Stimulated activated CD8-positive, alpha-beta memory T cell treated with anti-CD3 and anti-CD28 coated beads, Interleukin-15, amount 100 ng/mL, for 24 hours (primary cell): ENCODE results near the gene ATP1A2.

Source experiments
- DNase-seq: peaks from one replicate; pipeline ENCODE4 v3.0.0-alpha.2; 2020; ENCODE audit warnings: low read depth

The ATP1A2 gene

GRCh38 chr1:160115545-160116282 is at the start of gene ATP1A2:
Gene ATP1A2 (plus strand): TSS chr1:160115759. CDS start chr1:160115862, 103 bp downstream.
- DNase-seq, result no peak

DNA sequence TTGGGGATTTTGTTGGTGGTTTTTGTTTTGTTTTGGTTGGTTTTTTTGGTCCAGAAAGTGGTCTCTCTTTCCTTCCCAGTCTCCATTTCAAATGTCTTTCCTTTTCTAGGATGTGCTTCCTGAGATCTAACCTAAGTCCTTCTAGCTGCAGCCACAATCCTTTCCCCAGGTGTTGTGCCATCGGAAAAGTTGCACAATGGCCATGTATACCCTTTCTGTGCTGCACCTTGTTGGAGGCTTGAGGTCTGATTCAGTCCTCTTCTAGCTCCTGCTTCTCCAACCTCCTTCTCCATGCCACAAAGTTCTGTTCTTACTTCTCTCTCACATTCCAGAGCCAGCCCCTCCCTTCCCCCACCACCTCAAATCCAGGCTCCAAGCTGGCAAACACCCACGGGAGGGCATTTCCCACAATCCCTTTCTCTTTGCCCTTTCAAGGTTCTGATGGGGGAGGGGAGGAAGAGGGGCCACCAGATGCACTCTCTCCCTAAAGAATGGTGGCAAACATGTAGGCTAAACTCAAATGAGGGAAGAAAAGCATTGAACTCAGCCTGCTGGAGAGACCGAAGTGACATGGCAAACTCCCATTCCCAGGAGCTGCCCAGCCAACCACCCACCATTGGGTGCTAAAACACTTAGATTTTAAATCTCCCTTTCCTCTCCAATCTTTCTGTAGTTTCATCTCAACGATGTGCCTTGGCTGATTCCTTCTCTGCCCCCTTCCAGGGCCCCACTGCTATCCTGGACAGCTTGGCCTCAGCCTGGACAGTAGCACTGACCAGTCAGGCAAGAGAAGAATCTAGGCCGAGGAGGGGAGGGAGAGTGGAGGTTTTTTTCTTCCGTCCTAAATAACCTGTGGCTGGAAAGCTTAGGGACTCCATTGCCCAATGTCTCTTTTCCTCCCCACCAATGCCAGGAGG is 48.5 kb upstream of the ATP1A2 start:
- no peak for DNase-seq

DNA sequence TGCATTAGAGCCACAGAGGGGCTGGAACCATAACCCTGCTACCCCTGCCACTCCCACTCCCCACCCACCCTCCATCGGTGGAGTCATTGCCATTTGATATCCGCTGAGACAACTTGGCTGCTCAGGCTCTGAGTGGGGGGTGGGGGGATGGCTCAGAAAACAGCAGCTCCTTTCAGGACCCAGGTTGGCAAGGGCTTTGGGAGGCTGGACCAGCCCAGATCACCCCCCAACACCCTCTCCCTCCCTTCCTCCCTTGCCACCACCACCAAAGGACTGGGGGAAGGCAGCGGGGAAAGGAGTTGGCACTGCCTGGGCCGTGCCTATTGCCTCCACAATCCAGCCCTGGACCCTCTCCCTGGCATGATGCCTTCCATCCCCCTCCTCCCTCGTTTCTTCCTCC is 47.3 kb upstream of the ATP1A2 start:
- no peak for DNase-seq

GRCh38 chr1:160069460-160070231 is 45.9 kb upstream of the ATP1A2 start, which contains the start of gene KCNJ10:
Gene KCNJ10 (minus strand): TSS chr1:160070160. CDS start chr1:160042532, 27,628 bp downstream.
- no peak for DNase-seq

DNA sequence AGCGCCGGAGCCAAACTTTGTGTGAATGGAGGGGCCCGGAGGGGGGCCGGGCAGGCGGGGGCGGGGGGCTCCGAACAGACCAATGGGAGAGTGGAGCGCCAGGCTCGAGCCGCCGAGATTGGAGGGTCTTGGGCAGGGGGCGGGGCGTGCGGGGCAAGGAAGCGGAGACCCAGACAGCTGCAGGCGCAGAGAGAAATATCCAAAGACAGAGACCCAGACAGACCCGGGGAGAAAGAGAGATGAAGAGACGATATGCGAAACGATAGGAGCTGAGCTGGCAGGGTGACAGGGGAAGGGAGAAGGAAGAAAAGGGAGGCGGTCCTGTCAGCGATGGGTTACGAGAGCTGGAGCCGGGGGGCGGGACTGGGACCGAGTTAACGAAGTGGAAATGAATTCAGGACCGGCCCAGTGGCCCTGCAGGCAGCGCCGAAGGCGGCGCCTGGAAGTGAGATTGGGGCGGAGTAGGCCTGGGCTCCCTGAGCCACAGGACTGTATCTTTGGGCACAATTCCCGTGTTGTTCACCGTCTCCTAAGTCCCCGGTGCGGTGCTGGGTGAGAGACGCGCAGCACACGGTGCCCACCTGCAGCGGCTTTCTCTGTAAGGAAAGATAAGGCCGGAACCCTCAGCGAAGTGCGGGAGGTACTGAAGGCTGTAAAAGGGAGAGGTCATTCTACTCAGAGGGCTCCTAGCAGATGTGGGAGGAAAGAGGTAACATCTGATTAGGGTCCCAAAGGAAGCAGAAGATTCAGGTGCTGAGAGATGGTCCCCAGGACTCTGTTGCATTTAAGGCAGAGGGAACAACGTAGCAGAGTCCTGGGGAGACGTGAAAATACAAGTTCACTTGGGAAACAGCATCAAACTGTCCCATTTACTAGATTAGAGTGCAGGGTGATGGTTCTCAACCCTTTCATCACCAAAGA is 45.1 kb upstream of the ATP1A2 start:
- peak; percentile 37 for DNase-seq

DNA sequence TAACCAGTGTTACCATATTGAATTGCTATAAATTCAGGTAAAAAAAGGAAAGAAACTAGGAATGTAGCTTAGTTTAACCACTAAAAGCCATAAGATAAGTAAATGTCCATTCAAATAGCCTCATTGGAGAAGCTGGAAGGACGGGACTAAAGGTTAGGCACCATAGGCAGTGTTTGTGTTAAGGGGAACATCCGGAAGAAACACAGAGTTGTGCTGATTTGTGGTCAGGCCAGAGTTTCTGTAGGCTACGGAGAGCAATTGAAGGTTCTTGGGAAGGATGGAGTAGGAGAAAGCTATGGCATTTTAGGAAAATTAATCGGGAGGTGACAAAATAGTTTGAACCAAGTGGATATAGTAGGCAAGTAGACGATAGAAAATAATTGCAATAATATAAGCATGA is 44.3 kb upstream of the ATP1A2 start:
- DNase-seq, result no peak

DNA sequence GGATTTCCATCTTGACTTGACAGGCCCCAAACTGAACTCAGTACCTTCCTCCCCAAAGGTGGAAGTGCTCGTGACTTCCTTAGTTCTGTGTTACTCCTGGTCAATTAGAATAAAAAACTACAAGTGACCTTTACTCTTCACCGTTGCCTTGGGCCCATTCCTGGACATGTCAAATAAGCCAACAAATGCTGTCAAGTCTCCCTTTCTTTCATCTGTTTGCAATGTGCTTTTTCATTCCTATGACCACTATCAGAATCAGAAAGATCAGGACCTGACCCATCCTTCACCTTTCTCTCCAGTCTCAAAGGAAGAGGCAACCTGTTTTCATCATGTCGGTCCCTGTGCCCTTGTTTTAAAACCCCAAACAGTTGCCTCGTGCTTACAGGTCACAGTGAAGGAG is 40.7 kb upstream of the ATP1A2 start:
- DNase-seq, result no peak

- no peak for DNase-seq
Measured at GRCh38 chr1:160075836-160076235, 39.7 kb upstream of the ATP1A2 start.

GRCh38 chr1:160076295-160076694 is 39.3 kb upstream of the ATP1A2 start:
- no peak for DNase-seq

- no peak for DNase-seq
Measured at GRCh38 chr1:160077486-160077885, 38.1 kb upstream of the ATP1A2 start.

- no peak for DNase-seq
Measured at GRCh38 chr1:160078512-160079195, 36.9 kb upstream of the ATP1A2 start.

- no peak for DNase-seq
Measured at GRCh38 chr1:160079448-160079847, 36.1 kb upstream of the ATP1A2 start.

- DNase-seq, result no peak
Measured at GRCh38 chr1:160080381-160081100, 35.0 kb upstream of the ATP1A2 start.

DNA sequence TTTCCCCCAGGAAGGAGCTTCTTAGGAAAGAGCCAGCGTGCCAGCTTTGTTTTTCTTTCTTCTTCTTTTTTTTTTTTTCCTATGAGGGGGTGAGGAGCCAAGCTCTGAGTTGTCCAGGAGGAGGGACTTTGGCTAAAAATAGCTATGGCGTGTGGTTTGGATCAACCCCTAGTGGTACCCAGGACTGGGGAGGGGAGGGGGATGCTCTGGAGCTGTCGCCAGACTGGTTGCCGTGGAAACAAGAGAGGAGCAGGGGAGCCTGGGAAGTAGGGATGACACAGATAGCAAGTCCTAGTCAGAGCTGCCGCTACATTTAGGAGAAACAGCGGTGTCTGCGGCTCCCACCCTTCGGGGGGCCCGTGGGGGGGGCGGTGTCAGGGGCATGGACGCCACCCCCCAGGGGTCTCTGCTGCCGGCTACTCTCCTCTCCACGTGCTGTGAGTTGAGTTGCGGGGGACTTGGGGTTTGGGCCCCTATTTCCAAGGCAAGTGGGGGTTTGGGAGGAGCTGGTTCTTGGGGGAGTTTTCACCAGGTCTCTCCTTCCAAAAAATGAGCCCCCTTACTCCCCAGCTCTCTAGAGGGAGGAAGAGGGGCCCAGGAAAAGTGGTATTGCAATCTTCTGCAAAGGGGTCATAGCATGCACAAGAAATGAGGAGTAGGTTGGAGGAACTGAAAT is 34.2 kb upstream of the ATP1A2 start, which contains the start of gene KCNJ9:
Gene KCNJ9 (plus strand): TSS at position 278 of the 676 bp plus-strand sequence. CDS start 2,493 bp downstream, outside the sequence.
- no peak for DNase-seq

GRCh38 chr1:160082487-160082886 is 33.1 kb upstream of the ATP1A2 start:
- DNase-seq, result no peak

- no peak for DNase-seq
Measured at GRCh38 chr1:160082926-160083325, 32.6 kb upstream of the ATP1A2 start.

DNA sequence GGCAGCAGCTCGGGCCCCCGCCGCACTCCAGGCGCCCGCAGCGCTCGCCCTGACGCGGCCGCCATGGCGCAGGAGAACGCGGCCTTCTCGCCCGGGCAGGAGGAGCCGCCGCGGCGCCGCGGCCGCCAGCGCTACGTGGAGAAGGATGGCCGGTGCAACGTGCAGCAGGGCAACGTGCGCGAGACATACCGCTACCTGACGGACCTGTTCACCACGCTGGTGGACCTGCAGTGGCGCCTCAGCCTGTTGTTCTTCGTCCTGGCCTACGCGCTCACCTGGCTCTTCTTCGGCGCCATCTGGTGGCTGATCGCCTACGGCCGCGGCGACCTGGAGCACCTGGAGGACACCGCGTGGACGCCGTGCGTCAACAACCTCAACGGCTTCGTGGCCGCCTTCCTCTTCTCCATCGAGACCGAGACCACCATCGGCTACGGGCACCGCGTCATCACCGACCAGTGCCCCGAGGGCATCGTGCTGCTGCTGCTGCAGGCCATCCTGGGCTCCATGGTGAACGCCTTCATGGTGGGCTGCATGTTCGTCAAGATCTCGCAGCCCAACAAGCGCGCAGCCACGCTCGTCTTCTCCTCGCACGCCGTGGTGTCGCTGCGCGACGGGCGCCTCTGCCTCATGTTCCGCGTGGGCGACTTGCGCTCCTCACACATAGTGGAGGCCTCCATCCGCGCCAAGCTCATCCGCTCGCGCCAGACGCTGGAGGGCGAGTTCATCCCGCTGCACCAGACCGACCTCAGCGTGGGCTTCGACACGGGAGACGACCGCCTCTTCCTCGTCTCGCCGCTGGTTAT is 31.4 kb upstream of the ATP1A2 start:
- DNase-seq, result peak; percentile 36

DNA sequence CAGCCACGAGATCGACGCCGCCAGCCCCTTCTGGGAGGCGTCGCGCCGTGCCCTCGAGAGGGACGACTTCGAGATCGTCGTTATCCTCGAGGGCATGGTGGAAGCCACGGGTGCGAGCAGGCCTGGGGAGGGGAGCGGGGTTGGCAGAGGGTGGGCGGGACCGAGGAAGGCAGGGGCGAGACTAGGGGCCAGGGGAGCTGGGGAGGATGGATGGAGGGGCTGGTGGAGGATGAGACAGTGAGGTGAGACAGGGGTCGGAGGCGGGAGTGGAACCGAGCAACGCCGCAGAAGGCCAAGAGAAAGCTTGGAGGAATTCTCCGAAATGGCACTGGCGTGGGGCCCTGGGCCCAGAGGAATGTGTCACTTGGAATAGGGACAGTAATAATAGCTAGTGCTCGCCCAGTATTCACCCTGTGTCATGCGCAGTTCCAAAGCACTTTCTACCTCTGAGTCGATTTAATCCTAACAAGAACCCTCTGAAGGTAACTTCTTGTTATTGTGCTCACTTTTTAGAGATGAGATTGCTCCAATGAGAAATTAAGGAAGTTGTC is 30.7 kb upstream of the ATP1A2 start:
- DNase-seq, result no peak
